Ascending aorta (tissue), 2 donors: ENCODE results near the gene PUM1. TPM values are rescaled to one million over a fixed set of nuclear protein-coding genes. Genes with fewer than 3 reads are reported as not detected.

Experiments
- DNase-seq, 2 donors: peaks; one replicate each; pipeline ENCODE4 v3.0.0-alpha.2; 2019; ENCODE audit warnings: low spot score in 2 of 2
- H3K27ac ChIP-seq, 2 donors: fragments of 200-600 bp; sonication (generic); one replicate each; pipeline ENCODE4 v1.5.1; 2016 to 2017; ENCODE audit warnings: mild to moderate bottlenecking in 1 of 2
- H3K27me3 ChIP-seq: fragments of 200-600 bp; sonication (generic); one replicate; pipeline ENCODE4 v1.5.1; 2017
- H3K36me3 ChIP-seq, 2 donors: fragments of 200-600 bp; sonication (generic); one replicate each; pipeline ENCODE4 v1.5.1; 2016
- H3K4me1 ChIP-seq, 2 donors: fragments of 200-600 bp; sonication (generic); one replicate each; pipeline ENCODE4 v1.5.1; 2016 to 2017; ENCODE audit warnings: mild to moderate bottlenecking in 1 of 2
- H3K4me3 ChIP-seq, 2 donors: fragments of 200-600 bp; sonication (generic); one replicate each; pipeline ENCODE4 v1.5.1; 2016 to 2017; ENCODE audit warnings: mild to moderate bottlenecking in 1 of 2
- H3K9me3 ChIP-seq, 2 donors: fragments of 200-600 bp; sonication (generic); one replicate each; pipeline ENCODE4 v1.5.1; 2016
- intact Hi-C: fragments of 100-400 bp; cut with DNase I; formaldehyde crosslinking; loops from one replicate; pipeline ENCODE4 v1.15.1; 2023
- total RNA-seq: library from RNA; depleted of rRNA; stranded (reverse); fragments of >200 nt; gene quantifications from one replicate; pipeline ENCODE4 v1.1.0, GENCODE V29; 2016
- TF ChIP-seq, protein P1 (sequence below), 3 experiments: fragments of 200-600 bp in 2 of 3; fragments of 450-650 bp in 1 of 3; sonication (generic) in 2 of 3; IDR thresholded peaks; one replicate each; pipeline ENCODE4 v1.5.1; 2016 to 2019; ENCODE audit warnings: antibody characterized with exemption in 3 of 3, mild to moderate bottlenecking in 1 of 3, moderate library complexity in 1 of 3

Gene PUM1
- total RNA-seq, 1 donor from 2014 or later: 52.3 TPM

DNA sequence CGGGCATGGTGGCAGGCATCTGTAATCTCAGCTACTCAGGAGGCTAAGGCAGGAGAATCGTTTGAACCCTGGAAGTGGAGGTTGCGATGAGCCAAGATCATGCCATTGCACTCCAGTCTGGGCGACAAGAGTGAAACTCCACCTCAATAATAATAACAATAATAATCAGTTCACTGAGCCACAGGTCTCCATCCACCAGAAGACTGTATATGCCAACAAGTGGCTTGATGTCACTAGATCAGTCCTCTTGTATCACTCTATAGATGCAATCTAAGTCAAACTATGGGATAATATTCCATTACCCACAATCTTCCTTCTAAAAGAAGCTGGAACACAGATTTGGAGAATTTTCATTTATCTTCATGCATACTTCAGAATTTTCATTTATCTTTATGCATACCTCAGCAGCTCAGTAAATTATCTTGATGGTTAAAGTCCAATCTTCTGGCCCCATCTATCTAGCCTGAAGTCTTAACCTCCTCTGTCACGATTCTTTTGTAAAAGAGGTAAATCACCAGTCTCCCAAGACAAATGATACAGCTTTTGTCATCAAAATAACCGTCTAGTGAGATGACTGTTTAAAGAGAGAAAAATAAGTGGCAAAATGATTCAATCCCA, 61.8 kb downstream of the PUM1 start:
- no peak overlapping the region for H3K27ac ChIP-seq
- TF ChIP-seq, protein P1, sequence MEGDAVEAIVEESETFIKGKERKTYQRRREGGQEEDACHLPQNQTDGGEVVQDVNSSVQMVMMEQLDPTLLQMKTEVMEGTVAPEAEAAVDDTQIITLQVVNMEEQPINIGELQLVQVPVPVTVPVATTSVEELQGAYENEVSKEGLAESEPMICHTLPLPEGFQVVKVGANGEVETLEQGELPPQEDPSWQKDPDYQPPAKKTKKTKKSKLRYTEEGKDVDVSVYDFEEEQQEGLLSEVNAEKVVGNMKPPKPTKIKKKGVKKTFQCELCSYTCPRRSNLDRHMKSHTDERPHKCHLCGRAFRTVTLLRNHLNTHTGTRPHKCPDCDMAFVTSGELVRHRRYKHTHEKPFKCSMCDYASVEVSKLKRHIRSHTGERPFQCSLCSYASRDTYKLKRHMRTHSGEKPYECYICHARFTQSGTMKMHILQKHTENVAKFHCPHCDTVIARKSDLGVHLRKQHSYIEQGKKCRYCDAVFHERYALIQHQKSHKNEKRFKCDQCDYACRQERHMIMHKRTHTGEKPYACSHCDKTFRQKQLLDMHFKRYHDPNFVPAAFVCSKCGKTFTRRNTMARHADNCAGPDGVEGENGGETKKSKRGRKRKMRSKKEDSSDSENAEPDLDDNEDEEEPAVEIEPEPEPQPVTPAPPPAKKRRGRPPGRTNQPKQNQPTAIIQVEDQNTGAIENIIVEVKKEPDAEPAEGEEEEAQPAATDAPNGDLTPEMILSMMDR (IDR thresholded peaks at IDR 0.05): no peak
- no peak for DNase-seq
- no peak overlapping the region for H3K4me3 ChIP-seq
- H3K27me3 ChIP-seq: no peaks in the 10 kb centered on the region
- H3K9me3 ChIP-seq: no peaks in the 10 kb centered on the region
- H3K4me1 ChIP-seq: peaks cover 0 to 6% of the 10 kb centered on the region in 2 donors
- peaks cover 25 to 34% of the 10 kb centered on the region in 2 donors for H3K36me3 ChIP-seq
- intact Hi-C loops: no loop called here

DNA sequence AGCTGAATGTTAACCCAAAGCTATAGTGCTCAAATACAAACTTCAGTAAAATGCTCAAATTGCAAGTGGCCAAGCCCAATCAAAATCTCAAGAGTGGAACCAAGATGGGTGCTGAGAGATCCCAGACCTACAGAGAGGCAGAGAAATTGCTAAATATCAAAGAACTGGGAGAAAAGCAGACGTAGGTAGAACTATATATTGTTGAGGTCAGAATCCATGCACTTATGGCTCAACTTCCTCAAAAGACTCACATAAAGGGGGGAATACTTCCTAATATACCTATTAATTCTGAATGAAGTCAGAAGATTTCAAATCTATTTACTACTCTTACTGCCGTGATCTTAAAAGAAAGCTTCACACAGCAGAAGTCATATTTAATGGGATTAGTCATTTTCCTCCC, 65.2 kb downstream of the PUM1 start:
- TF ChIP-seq, protein P1 (IDR thresholded peaks at IDR 0.05): no peak
- no peak for DNase-seq
- Histone ChIP-seq H3K4me1 (peaks cover 0 to 2% of the 10 kb centered on the region in 2 donors), H3K4me3 (no peak overlapping the region), H3K27me3 (no peaks in the 10 kb centered on the region), H3K27ac (no peak overlapping the region), H3K36me3 (peaks cover 17 to 26% of the 10 kb centered on the region in 2 donors), H3K9me3 (no peaks in the 10 kb centered on the region)
- intact Hi-C loops: no loop called here

DNA sequence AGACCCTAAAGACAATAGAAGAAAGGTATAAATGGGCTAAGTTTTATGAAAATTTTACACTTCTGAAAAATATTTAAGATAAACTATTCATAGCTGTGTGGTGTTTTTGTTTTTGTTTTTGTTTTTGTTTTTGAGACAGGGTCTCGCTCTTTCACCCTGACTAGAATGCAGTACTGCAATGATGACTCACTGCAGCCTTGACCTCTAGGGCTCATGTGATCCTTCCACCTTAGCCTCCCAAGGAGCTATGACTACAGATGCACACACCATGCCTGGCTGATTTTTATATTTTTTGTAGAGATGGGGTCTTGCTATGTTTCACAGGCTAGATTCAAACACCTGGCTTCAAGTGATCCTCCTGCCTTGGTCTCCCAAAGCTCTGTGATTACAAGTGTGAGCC, 66.6 kb downstream of the PUM1 start:
- H3K27me3 ChIP-seq: no peaks in the 10 kb centered on the region
- peaks cover 0 to 2% of the 10 kb centered on the region in 2 donors for H3K4me1 ChIP-seq
- H3K9me3 ChIP-seq: no peaks in the 10 kb centered on the region
- TF ChIP-seq, protein P1 (IDR thresholded peaks at IDR 0.05): no peak
- H3K4me3 ChIP-seq: no peak overlapping the region
- intact Hi-C loops: no loop called here
- H3K36me3 ChIP-seq: peaks cover 10 to 12% of the 10 kb centered on the region in 2 donors
- DNase-seq: no peak
- H3K27ac ChIP-seq: no peak overlapping the region

DNA sequence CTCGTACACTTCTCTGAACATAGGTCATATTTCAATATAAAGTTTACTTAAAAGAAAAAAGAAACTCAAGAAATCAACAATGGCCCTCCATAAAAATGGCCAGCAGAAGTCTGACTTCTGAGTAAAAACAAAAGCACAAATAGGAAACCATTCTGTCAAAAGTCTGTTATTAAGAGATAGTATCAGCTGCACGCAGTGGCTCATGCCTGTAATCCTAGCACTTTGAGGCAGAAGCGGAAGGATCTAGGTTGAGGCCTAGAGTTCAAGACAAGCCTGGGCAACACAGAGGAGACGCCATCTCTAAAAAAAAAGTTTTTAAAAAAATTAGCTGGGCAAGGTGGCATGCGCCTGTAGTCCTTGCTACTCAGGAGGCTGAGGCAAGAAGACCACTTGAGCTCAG, 67.3 kb downstream of the PUM1 start:
- intact Hi-C loops: no loop called here
- no peak overlapping the region for H3K4me3 ChIP-seq
- no peaks in the 10 kb centered on the region for H3K27me3 ChIP-seq
- TF ChIP-seq, protein P1 (IDR thresholded peaks at IDR 0.05): no peak
- H3K4me1 ChIP-seq: peaks cover 0 to 2% of the 10 kb centered on the region in 2 donors
- H3K9me3 ChIP-seq: no peaks in the 10 kb centered on the region
- peaks cover 4 to 6% of the 10 kb centered on the region in 2 donors for H3K36me3 ChIP-seq
- no peak overlapping the region for H3K27ac ChIP-seq
- no peak for DNase-seq

DNA sequence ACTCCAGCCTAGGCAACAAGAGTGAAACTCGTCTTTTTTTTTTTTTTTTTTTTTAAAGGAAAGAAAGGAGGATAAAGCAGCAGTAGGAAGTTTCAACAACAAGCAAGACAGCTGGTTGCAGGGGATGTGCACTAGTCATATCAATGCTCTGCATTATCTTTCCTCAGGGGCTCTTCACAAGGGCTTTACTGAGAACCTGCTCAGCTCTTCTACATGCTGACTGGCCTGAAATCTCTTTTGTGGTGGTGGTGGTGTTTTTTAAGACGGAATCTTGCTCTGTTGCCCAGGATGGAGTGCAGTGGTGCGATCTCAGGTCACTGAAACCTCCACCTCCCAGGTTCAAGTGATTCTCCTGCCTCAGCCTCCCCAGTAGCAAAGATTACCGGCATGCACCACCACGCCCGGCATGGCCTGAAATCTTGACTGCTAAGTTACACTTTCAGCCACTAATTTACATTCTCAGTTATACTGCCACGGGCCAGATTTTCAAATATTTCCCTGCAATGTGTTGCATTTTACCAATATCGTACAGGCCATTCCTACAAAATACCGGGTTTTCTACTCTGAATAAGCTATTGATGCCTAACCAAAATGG, 68.0 kb downstream of the PUM1 start:
- TF ChIP-seq, protein P1 (IDR thresholded peaks at IDR 0.05): no peak
- intact Hi-C loops: no loop called here
- no peak overlapping the region for H3K27ac ChIP-seq
- H3K27me3 ChIP-seq: no peaks in the 10 kb centered on the region
- DNase-seq: no peak
- peaks cover 0 to 2% of the 10 kb centered on the region in 2 donors for H3K4me1 ChIP-seq
- H3K9me3 ChIP-seq: no peaks in the 10 kb centered on the region
- H3K36me3 ChIP-seq: no peaks in the 10 kb centered on the region
- no peak overlapping the region for H3K4me3 ChIP-seq
